Right renal pelvis (tissue), 4 donors: ENCODE measurements around the gene CLDN7. TPM values are rescaled to one million over a fixed set of nuclear protein-coding genes. Genes with fewer than 3 reads are reported as not detected.

Source experiments
- DNase-seq, 4 donors: peaks; one replicate each; pipeline ENCODE4 v3.0.0-alpha.2; 2013; ENCODE audit warnings: low read depth in 4 of 4, low spot score in 3 of 4, missing footprints in 1 of 4
- polyA plus RNA-seq, 4 donors: library from polyadenylated mRNA; unstranded; fragments of 120-200 nt; gene quantifications; one replicate each; pipeline ENCODE4 v1.2.1, GENCODE V29; 2013; ENCODE audit not compliant: insufficient read length in 4 of 4

The CLDN7 gene
- polyA plus RNA-seq, 4 donors, result 45.0 to 66.0 (median 51.8) TPM

- DNase-seq, result no peak
Measured at GRCh38 chr17:7289256-7290032, 27.2 kb upstream of the CLDN7 start.

- no peak for DNase-seq
Measured at GRCh38 chr17:7285679-7286078, 23.4 kb upstream of the CLDN7 start.

GRCh38 chr17:7284911-7285310, 22.6 kb upstream of the CLDN7 start:
- DNase-seq, result no peak

- DNase-seq, result no peak
Measured at GRCh38 chr17:7283471-7284216, 21.4 kb upstream of the CLDN7 start.

- DNase-seq, result no peak
Measured at GRCh38 chr17:7282752-7283321, 20.6 kb upstream of the CLDN7 start.

GRCh38 chr17:7281953-7282751, 19.9 kb upstream of the CLDN7 start:
- DNase-seq, result no peak

GRCh38 chr17:7281074-7281952, 19.0 kb upstream of the CLDN7 start, which contains the start of gene SLC2A4:
SLC2A4 (plus strand) TSS chr17:7281718; CDS start chr17:7281935, 217 bp downstream.
- DNase-seq, result peak; percentile 91 to 94 (median 92)

GRCh38 chr17:7280519-7281073, 18.3 kb upstream of the CLDN7 start:
- DNase-seq, result peak in 1 of 4 donors; percentile 83

GRCh38 chr17:7279448-7279847, 17.2 kb upstream of the CLDN7 start:
- DNase-seq, result no peak

- DNase-seq, result no peak
Measured at GRCh38 chr17:7266784-7267183, 4.5 kb upstream of the CLDN7 start.

GRCh38 chr17:7263801-7264078, 1.5 kb upstream of the CLDN7 start:
- no peak for DNase-seq

GRCh38 chr17:7262935-7263800, 890 bp upstream of the CLDN7 start:
- DNase-seq, result peak in 1 of 4 donors; percentile 41

GRCh38 chr17:7261379-7262191, 693 bp downstream of the CLDN7 start:
- no peak for DNase-seq

- no peak for DNase-seq
Measured at GRCh38 chr17:7260651-7261378, 1.5 kb downstream of the CLDN7 start.

GRCh38 chr17:7260151-7260550, 2.1 kb downstream of the CLDN7 start:
- DNase-seq, result no peak

- DNase-seq, result no peak
Measured at GRCh38 chr17:7259555-7259889, 2.8 kb downstream of the CLDN7 start.
